Motor neuron (in vitro differentiated cells): ENCODE measurements around the gene SLC17A5. TPM values are rescaled to one million over a fixed set of nuclear protein-coding genes. Genes with fewer than 3 reads are reported as not detected.
"Not testable (repeated sequence)": the region's sequence is repeated elsewhere in the genome, so short reads cannot be mapped to it uniquely, and the experiment has no call there.

Source experiments
- ATAC-seq, 8 experiments: fragments of 200-7000 bp; cut with Tn5 transposase; replicated peaks in 6 of 8; 2 replicates each; pipeline ENCODE4 v1.8.0; 2021; ENCODE audit warnings: mild to moderate bottlenecking in 8 of 8, moderate library complexity in 8 of 8
- H3K27ac ChIP-seq, 2 donors: fragments of 250-450 bp; sonication (Bioruptor Pico); 2 replicates each; pipeline ENCODE4 v1.9.0; 2021; ENCODE audit warnings: antibody characterized with exemption in 2 of 2, mild to moderate bottlenecking in 2 of 2, moderate library complexity in 1 of 2
- H3K4me1 ChIP-seq, 2 donors: fragments of 250-450 bp; sonication (Bioruptor Pico); replicated peaks in 1 of 2; 2 replicates each; pipeline ENCODE4 v1.6.1; 2021; ENCODE audit warnings: antibody characterized with exemption in 2 of 2, mild to moderate bottlenecking in 2 of 2, moderate library complexity in 1 of 2
- H3K4me3 ChIP-seq, 5 donors: fragments of 250-450 bp; sonication (Bioruptor Pico); 2 replicates each; pipeline ENCODE4 v1.9.0; 2021; ENCODE audit warnings: antibody characterized with exemption in 5 of 5, mild to moderate bottlenecking in 5 of 5, moderate library complexity in 4 of 5
- WGBS, 10 experiments: fragments of 450-650 bp; shearing (Covaris generic); methylation state at CpG; one replicate each; pipeline ENCODE4 v1.0.0; 2022; 5-methylcytosine and 5-hydroxymethylcytosine counted together
- in situ Hi-C, 9 experiments: fragments of 400-800 bp; cut with MboI; loops; one replicate each; pipeline ENCODE4 v1.15.0; 2021; ENCODE audit warnings: low sequenced_read_pairs in 9 of 9, low pct_unique_long_range_greater_than_20kb in 2 of 9; ENCODE audit not compliant: unreplicated experiment in 9 of 9
- total RNA-seq, 8 experiments: library from RNA; unstranded; fragments of 300-600 nt; gene quantifications; 2 replicates each; pipeline versions ENCODE4 v1.2.3 to v1.2.4, GENCODE V29; 2022

SLC17A5 gene
- total RNA-seq, 8 experiments from 2014 or later, result 6.8 to 26.2 (median 15.2) TPM

- H3K4me1 ChIP-seq, result peaks cover 0 to 3% of the 10 kb centered on the region in 2 donors
- WGBS, 10 experiments, result 13 to 100% (median 81%) methylated on average over 1 to 8 of the region's 8 CpGs; no CpG with 5 or more reads in 2 of the 10 experiments
- in situ Hi-C loops, result no loop called here
- ATAC-seq, result peak in 2 of 8 experiments; percentile 78 to 90
- H3K4me3 ChIP-seq, result no peak overlapping the region
- no peak overlapping the region for H3K27ac ChIP-seq
Observed at GRCh38 chr6:73566954-73567591, 86.7 kb downstream of the SLC17A5 start.

- peak in 1 of 8 experiments; percentile 18 for ATAC-seq
- WGBS, 10 experiments, result 34 to 95% (median 60%) methylated on average over 1 to 2 of the region's 2 CpGs; no CpG with 5 or more reads in 7 of the 10 experiments
- H3K27ac ChIP-seq, H3K4me1 ChIP-seq, H3K4me3 ChIP-seq, in situ Hi-C loops: not testable (repeated sequence)
Observed at GRCh38 chr6:73566486-73566871, 87.3 kb downstream of the SLC17A5 start.

- H3K4me1 ChIP-seq, result no peaks in the 10 kb centered on the region
- 0 to 92% (median 80%) methylated on average over 1 to 7 of the region's 11 CpGs; no CpG with 5 or more reads in 1 of the 10 experiments for WGBS, 10 experiments
- ATAC-seq, result peak in 6 of 8 experiments; percentile 50 to 96 (median 64)
- no peak overlapping the region for H3K4me3 ChIP-seq
- H3K27ac ChIP-seq, result no peak overlapping the region
- in situ Hi-C loops, result no loop called here
Observed at GRCh38 chr6:73565767-73566485, 87.9 kb downstream of the SLC17A5 start.

- no peak overlapping the region for H3K27ac ChIP-seq
- WGBS, 10 experiments, result 85 to 97% (median 91%) methylated on average over 4 to 17 of the region's 17 CpGs; no CpG with 5 or more reads in 1 of the 10 experiments
- in situ Hi-C loops, result no loop called here
- peak in 3 of 8 experiments; percentile 23 to 40 (median 31) for ATAC-seq
- H3K4me1 ChIP-seq, result peaks cover 5 to 6% of the 10 kb centered on the region in 2 donors
- H3K4me3 ChIP-seq, result no peak overlapping the region
Observed at GRCh38 chr6:73564578-73565345, 89.0 kb downstream of the SLC17A5 start.

GRCh38 chr6:73562558-73562957, 91.2 kb downstream of the SLC17A5 start:
- WGBS, 10 experiments, result 71 to 100% (median 92%) methylated on average over 1 to 2 of the region's 2 CpGs; no CpG with 5 or more reads in 1 of the 10 experiments
- no peak for ATAC-seq
- in situ Hi-C loops, result no loop called here

GRCh38 chr6:73560853-73561407, 92.9 kb downstream of the SLC17A5 start:
- in situ Hi-C loops, result no loop called here
- Histone ChIP-seq H3K4me1 (peaks cover 8 to 21% of the 10 kb centered on the region in 2 donors), H3K27ac (no peak overlapping the region), H3K4me3 (no peak overlapping the region)
- WGBS, 10 experiments, result 57 to 100% (median 91%) methylated on average over 1 to 9 of the region's 9 CpGs
- ATAC-seq, result no peak

More at GRCh38 chr6:73562558-73562957, 91.2 kb downstream of the SLC17A5 start:
- H3K4me3 ChIP-seq, result no peak overlapping the region
- peaks cover 6 to 11% of the 10 kb centered on the region in 2 donors for H3K4me1 ChIP-seq
- no peak overlapping the region for H3K27ac ChIP-seq

GRCh38 chr6:73560182-73560732, 93.5 kb downstream of the SLC17A5 start:
- Histone ChIP-seq H3K27ac (no peak overlapping the region), H3K4me1 (peaks cover 8 to 21% of the 10 kb centered on the region in 2 donors), H3K4me3 (no peak overlapping the region)
- in situ Hi-C loops, result no loop called here
- peak in 1 of 8 experiments; percentile 24 for ATAC-seq
- 0 to 81% (median 57%) methylated on average over 2 to 8 of the region's 8 CpGs for WGBS, 10 experiments

GRCh38 chr6:73559399-73559794, 94.4 kb downstream of the SLC17A5 start:
- peaks cover 8 to 21% of the 10 kb centered on the region in 2 donors for H3K4me1 ChIP-seq
- H3K4me3 ChIP-seq, H3K27ac ChIP-seq, ATAC-seq, in situ Hi-C loops: not testable (repeated sequence)
- 67 to 100% (median 100%) methylated on average over 1 to 4 of the region's 12 CpGs; no CpG with 5 or more reads in 3 of the 10 experiments for WGBS, 10 experiments

- peaks cover 8 to 21% of the 10 kb centered on the region in 2 donors for H3K4me1 ChIP-seq
- H3K27ac ChIP-seq, result no peak overlapping the region
- WGBS, 10 experiments, result 36 to 100% (median 66%) methylated on average over 1 to 3 of the region's 4 CpGs
- in situ Hi-C loops, result no loop called here
- no peak for ATAC-seq
- H3K4me3 ChIP-seq, result no peak overlapping the region
Observed at GRCh38 chr6:73558624-73559398, 95.0 kb downstream of the SLC17A5 start.

GRCh38 chr6:73556836-73557235, 97.0 kb downstream of the SLC17A5 start:
- Histone ChIP-seq H3K27ac (no peak overlapping the region), H3K4me1 (peaks cover 8 to 21% of the 10 kb centered on the region in 2 donors), H3K4me3 (no peak overlapping the region)
- ATAC-seq, result peak in 4 of 8 experiments; percentile 20 to 59 (median 46)
- WGBS, 10 experiments, result 0 to 60% (median 22%) methylated on average over 1 of the region's 1 CpG; no CpG with 5 or more reads in 1 of the 10 experiments
- in situ Hi-C loops, result no loop called here

- H3K4me1 ChIP-seq, result peaks cover 6 to 18% of the 10 kb centered on the region in 2 donors
- WGBS, 10 experiments, result 80 to 100% (median 89%) methylated on average over 1 to 11 of the region's 11 CpGs; no CpG with 5 or more reads in 1 of the 10 experiments
- ATAC-seq, H3K4me3 ChIP-seq, in situ Hi-C loops, H3K27ac ChIP-seq: not testable (repeated sequence)
Observed at GRCh38 chr6:73555380-73555949, 98.3 kb downstream of the SLC17A5 start.
